Right lobe of liver (tissue), 6 donors: ENCODE data around the gene TBL2. TPM values are rescaled to one million over a fixed set of nuclear protein-coding genes. Genes with fewer than 3 reads are reported as not detected.

ENCODE experiments used
- ATAC-seq, 4 donors: fragments of 200-7000 bp; cut with Tn5 transposase; one replicate each; pipeline ENCODE4 v1.9.1; 2020; ENCODE audit warnings: mild to moderate bottlenecking in 4 of 4, moderate library complexity in 4 of 4
- DNase-seq, 3 donors: peaks; one replicate each; pipeline ENCODE4 v3.0.0-alpha.2; 2020
- H3K27ac ChIP-seq, 3 donors: fragments of 200-600 bp; one replicate each; pipeline ENCODE4 v1.8.0; 2022
- H3K27me3 ChIP-seq, 2 donors: fragments of 200-600 bp; one replicate each; pipeline ENCODE4 v1.8.0; 2022
- H3K36me3 ChIP-seq, 4 donors: fragments of 200-600 bp; sonication (generic) in 1 of 4; one replicate each; pipeline versions ENCODE4 v1.5.1 to v1.8.0; 2017 to 2022; ENCODE audit warnings: control low read depth in 1 of 4
- H3K4me1 ChIP-seq, 4 donors: fragments of 200-600 bp; sonication (generic) in 1 of 4; one replicate each; pipeline versions ENCODE4 v1.5.1 to v1.8.0; 2017 to 2022; ENCODE audit warnings: control low read depth in 1 of 4
- H3K4me3 ChIP-seq, 3 donors: fragments of 200-600 bp; one replicate each; pipeline ENCODE4 v1.8.0; 2022
- H3K9me3 ChIP-seq, 4 donors: fragments of 200-600 bp; sonication (generic) in 1 of 4; one replicate each; pipeline versions ENCODE4 v1.5.1 to v1.8.0; 2017 to 2022; ENCODE audit warnings: control low read depth in 1 of 4
- CTCF ChIP-seq, 4 donors: fragments of 200-600 bp in 3 of 4; fragments of 450-650 bp in 1 of 4; IDR thresholded peaks; one replicate each; pipeline versions ENCODE4 v1.5.1 to v1.8.0; 2016 to 2022; ENCODE audit warnings: antibody characterized with exemption in 4 of 4, mild to moderate bottlenecking in 2 of 4
- POLR2A ChIP-seq: fragments of 450-650 bp; IDR thresholded peaks from one replicate; pipeline ENCODE4 v1.6.1; 2017; ENCODE audit warnings: antibody characterized with exemption, mild to moderate bottlenecking
- WGBS: methylation state at CpG from one replicate; pipeline ENCODE4 v1.1.6; 2018; ENCODE audit warnings: low coverage, low lambda C conversion rate; ENCODE audit not compliant: insufficient coverage; ENCODE audit errors: missing lambda C conversion rate; 5-methylcytosine and 5-hydroxymethylcytosine counted together
- intact Hi-C, 2 donors: fragments of 100-400 bp; cut with DNase I; formaldehyde crosslinking; loops; one replicate each; pipeline versions ENCODE4 v1.11.2 to v1.14.1; 2022
- total RNA-seq, 6 experiments: library from RNA; depleted of rRNA in 2 of 6; stranded (reverse); fragments of >200 nt in 2 of 6; fragmentation: NEBNext Ultra II Directional in 3 of 6; extraction: Animal tissue kit (Norgen Biotek cat#: 25700) in 3 of 6; gene quantifications; one replicate each; pipeline versions ENCODE4 v1.1.0 to v1.2.4, GENCODE V29; 2016 to 2023
- donor health status: DM: no; HTN: yes; CAD: no.
- donor health status: DM: no; HTN: no; CAD: no.
- donor health status: DM: no; HTN: no; CAD: no.
- donor health status: DM: no; HTN: yes; CAD: no.
- donor health status: DM: no; HTN: yes; CAD: no.

TBL2 gene
- total RNA-seq, 6 experiments from 2014 or later = 12.3 to 31.1 (median 16.6) TPM

GRCh38 chr7:73520673-73521635 is 57.4 kb downstream of the TBL2 start:
- intact Hi-C loops = loop anchor here (5.0 kb wide), 1 partner anchor 36 kb away; the partner anchor contains the start of gene BCL7B (in 2 of the 2)
- Histone ChIP-seq H3K4me3 (peak overlapping the region; percentile 88 to 96 (median 95)), H3K36me3 (peaks cover 0 to 16% (median 6%) of the 10 kb centered on the region in 4 donors), H3K9me3 (no peaks in the 10 kb centered on the region), H3K4me1 (peaks cover 0 to 34% (median 13%) of the 10 kb centered on the region in 4 donors), H3K27me3 (no peaks in the 10 kb centered on the region), H3K27ac (peak overlapping the region; percentile 84 to 87 (median 84))
- ATAC-seq (no peak), DNase-seq (no peak)
- WGBS = 1% methylated on average over 28 of the region's 36 CpGs
- no peak for TF ChIP-seq POLR2A
- TF ChIP-seq CTCF (IDR thresholded peaks at IDR 0.05) = no peak

DNA sequence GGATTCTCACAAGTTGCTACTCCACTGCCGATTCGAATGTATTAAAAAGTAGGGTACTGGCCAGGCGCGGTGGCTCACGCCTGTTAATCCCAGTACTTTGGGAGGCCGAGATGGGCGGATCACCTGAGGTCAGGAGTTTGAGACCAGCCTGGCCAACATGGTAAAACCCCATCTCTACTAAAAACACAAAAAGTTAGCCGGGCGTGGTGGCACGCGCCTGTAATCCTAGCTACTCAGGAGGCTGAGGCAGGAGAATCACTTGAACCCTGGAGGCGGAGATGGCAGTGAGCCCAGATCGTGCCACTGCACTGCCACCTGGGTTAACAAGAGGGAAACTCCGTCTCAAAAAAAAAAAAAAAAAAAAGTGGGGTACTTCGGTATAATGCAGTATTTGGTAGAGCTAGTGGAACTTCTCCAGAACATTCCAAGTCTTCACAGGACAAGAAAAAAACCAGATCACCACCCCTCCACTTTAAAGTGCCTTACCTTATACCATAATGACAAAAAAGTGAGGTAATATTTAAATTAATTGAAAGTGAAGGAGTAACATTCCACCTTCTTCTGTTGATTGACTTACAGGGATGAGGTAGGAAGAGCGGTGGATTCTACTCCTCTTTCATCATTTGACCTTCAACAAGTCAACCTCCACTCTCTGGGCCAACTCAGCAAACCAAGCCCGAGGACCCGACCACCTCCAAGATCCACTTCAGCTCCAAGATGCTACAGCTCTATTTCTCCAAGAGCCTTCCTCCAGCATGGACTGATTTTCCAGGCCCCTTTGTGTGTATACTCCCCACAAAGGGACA is 58.3 kb downstream of the TBL2 start:
- DNase-seq (no peak), ATAC-seq (no peak)
- peaks cover 0 to 34% (median 13%) of the 10 kb centered on the region in 4 donors for H3K4me1 ChIP-seq
- peaks cover 0 to 25% (median 9%) of the 10 kb centered on the region in 4 donors for H3K36me3 ChIP-seq
- intact Hi-C loops = loop anchor here (5.0 kb wide), 1 partner anchor 37 kb away; the partner anchor contains the start of gene BCL7B (in 2 of the 2)
- H3K27ac ChIP-seq = peak overlapping the region in 2 of 3 donors; percentile 84 to 87
- H3K4me3 ChIP-seq = peak overlapping the region in 2 of 3 donors; percentile 88 to 96
- no peaks in the 10 kb centered on the region for H3K27me3 ChIP-seq
- H3K9me3 ChIP-seq = no peaks in the 10 kb centered on the region
- TF ChIP-seq CTCF (IDR thresholded peaks at IDR 0.05) (no peak), POLR2A (no peak)
- WGBS = 54% methylated on average over 14 of the region's 18 CpGs

GRCh38 chr7:73518470-73518869 is 59.9 kb downstream of the TBL2 start:
- 64% methylated on average over 3 of the region's 5 CpGs for WGBS
- ATAC-seq (no peak), DNase-seq (no peak)
- intact Hi-C loops = no loop called here
- H3K27me3 ChIP-seq = no peaks in the 10 kb centered on the region
- peaks cover 0 to 34% (median 13%) of the 10 kb centered on the region in 4 donors for H3K4me1 ChIP-seq
- peaks cover 0 to 32% (median 13%) of the 10 kb centered on the region in 4 donors for H3K36me3 ChIP-seq
- no peak overlapping the region for H3K27ac ChIP-seq
- H3K4me3 ChIP-seq = no peak overlapping the region
- no peak for TF ChIP-seq CTCF (IDR thresholded peaks at IDR 0.05)
- no peak for TF ChIP-seq POLR2A
- H3K9me3 ChIP-seq = no peaks in the 10 kb centered on the region

Other genes with a start within 250 kb of the TBL2 start
- gene FZD9, start 144.8 kb downstream of the TBL2 start, total RNA-seq = under 1 TPM in 2 of 6 experiments, not detected in 4; 0.09 to 0.27 TPM
- gene BAZ1B, start 56.3 kb downstream of the TBL2 start, total RNA-seq = 10 to 100 TPM; 19.3 to 26.2 (median 25.0) TPM
- 10 to 100 TPM; 19.3 to 45.6 (median 21.3) TPM for gene BCL7B, start 20.9 kb downstream of the TBL2 start, total RNA-seq
- gene MLXIPL, start 45.9 kb upstream of the TBL2 start, total RNA-seq = 100 to 1,000 TPM in 5 of 6 experiments, 10 to 100 TPM in 1; 53.5 to 552 (median 225) TPM
- 1 to 10 TPM; 1.2 to 3.0 (median 2.2) TPM for gene VPS37D, start 89.3 kb upstream of the TBL2 start, total RNA-seq
- 1 to 10 TPM; 5.4 to 8.8 (median 7.0) TPM for gene DNAJC30, start 104.9 kb upstream of the TBL2 start, total RNA-seq
- 10 to 100 TPM; 24.1 to 35.0 (median 29.2) TPM for gene BUD23, start 105.0 kb upstream of the TBL2 start, total RNA-seq
- 1 to 10 TPM; 1.4 to 2.8 (median 1.9) TPM for gene STX1A, start 141.1 kb upstream of the TBL2 start, total RNA-seq
- gene ABHD11, start 160.2 kb upstream of the TBL2 start, total RNA-seq = 1 to 10 TPM; 5.6 to 8.4 (median 7.0) TPM
- 10 to 100 TPM; 16.1 to 37.3 (median 19.9) TPM for gene CLDN3, start 191.7 kb upstream of the TBL2 start, total RNA-seq